Hematopoietic multipotent progenitor cell treated with erythropoietin and hydrocortisone succinate and interleukin-3 and kit ligand, for 6 days (in vitro differentiated cells): ENCODE results near the gene PIAS1.
A peak's percentile ranks its signal among the peaks of the same experiment; 100 is the strongest.
"Not testable (repeated sequence)": the region's sequence is repeated elsewhere in the genome, so short reads cannot be mapped to it uniquely, and the experiment has no call there.

Experiments used
- DNase-seq: peaks from one replicate; pipeline ENCODE4 v3.0.0-alpha.2; 2015

The PIAS1 gene

GRCh38 chr15:68221530-68222431 is 167.7 kb downstream of the PIAS1 start:
- not testable (repeated sequence) for DNase-seq

- DNase-seq: not testable (repeated sequence)
These were observed 168.3 kb downstream of the PIAS1 start for GRCh38 chr15:68222432-68222743.

- no peak for DNase-seq
These were observed 169.1 kb downstream of the PIAS1 start for GRCh38 chr15:68223171-68223570.

- no peak for DNase-seq
These were observed 170.0 kb downstream of the PIAS1 start for GRCh38 chr15:68224108-68224507.

GRCh38 chr15:68224546-68225250 is 170.6 kb downstream of the PIAS1 start:
- DNase-seq: peak; percentile 51

GRCh38 chr15:68225442-68225841 is 171.3 kb downstream of the PIAS1 start:
- not testable (repeated sequence) for DNase-seq

GRCh38 chr15:68227643-68228142 is 173.6 kb downstream of the PIAS1 start:
- DNase-seq: peak; percentile 51

GRCh38 chr15:68228143-68228970 is 174.2 kb downstream of the PIAS1 start:
- peak; percentile 49 for DNase-seq

GRCh38 chr15:68228971-68229385 is 174.9 kb downstream of the PIAS1 start:
- no peak for DNase-seq

- peak; percentile 88 for DNase-seq
These were observed 175.5 kb downstream of the PIAS1 start, which contains the start of gene CLN6 for GRCh38 chr15:68229386-68230156. CLN6 (minus strand) TSS chr15:68229728; CDS start chr15:68229584, 144 bp downstream.

- peak; percentile 48 for DNase-seq
These were observed 176.3 kb downstream of the PIAS1 start for GRCh38 chr15:68230157-68231100.

- no peak for DNase-seq
These were observed 177.1 kb downstream of the PIAS1 start for GRCh38 chr15:68231102-68231818.

GRCh38 chr15:68232449-68232848 is 178.3 kb downstream of the PIAS1 start:
- DNase-seq: no peak

- DNase-seq: peak; percentile 63
These were observed 178.8 kb downstream of the PIAS1 start for GRCh38 chr15:68232937-68233336.

- no peak for DNase-seq
These were observed 179.9 kb downstream of the PIAS1 start for GRCh38 chr15:68234060-68234459.

GRCh38 chr15:68234520-68234919 is 180.4 kb downstream of the PIAS1 start:
- not testable (repeated sequence) for DNase-seq

GRCh38 chr15:68235022-68235421 is 180.9 kb downstream of the PIAS1 start:
- no peak for DNase-seq

- no peak for DNase-seq
These were observed 184.9 kb downstream of the PIAS1 start for GRCh38 chr15:68239025-68239424.

- no peak for DNase-seq
These were observed 187.2 kb downstream of the PIAS1 start for GRCh38 chr15:68241088-68241935.
